A549 (cell line): ENCODE results near the gene LRRC59. TPM values are rescaled to one million over a fixed set of nuclear protein-coding genes. Genes with fewer than 3 reads are reported as not detected.

Source experiments
- ATAC-seq, 2 experiments: fragments of 200-7000 bp in 1 of 2; fragments of >200 bp in 1 of 2; cut with Nextera tagmentation in 1 of 2; cut with Tn5 transposase in 1 of 2; 3 replicates each; pipeline versions ENCODE4 v1.8.0 to v1.9.1; 2018 to 2020; ENCODE audit warnings: mild to moderate bottlenecking in 1 of 2, moderate library complexity in 1 of 2
- CTCF ChIA-PET: fragments of 300-600 bp; sonication (Branson Sonifier 250); formaldehyde crosslinking; extraction: SDS; loops from one replicate; lab custom pipeline; 2021; ENCODE audit warnings: antibody characterized with exemption, inconsistent platforms; lab: Yijun Ruan, JAX
- POLR2A ChIA-PET: fragments of 350-600 bp; formaldehyde crosslinking; extraction: SDS; loops from one replicate; lab custom pipeline; 2021; ENCODE audit warnings: antibody characterized with exemption, inconsistent platforms; lab: Yijun Ruan, JAX
- DNase-seq, 2 experiments: peaks; one replicate each; pipeline versions ENCODE4 v3.0.0 to v3.0.0-alpha.2; 2011 to 2016; ENCODE audit warnings: low read depth in 1 of 2, low spot score in 1 of 2
- FAIRE-seq: peaks from 2 replicates; lab custom pipeline; 2011; peaks lifted over from hg19 to GRCh38; lab: Jason Lieb, UNC
- H3K27ac ChIP-seq, 2 experiments: fragments of >200 bp; sonication (Bioruptor Twin); formaldehyde crosslinking; 3 replicates each; pipeline ENCODE4 v1.5.1; 2016 to 2017
- H3K4me1 ChIP-seq: fragments of >200 bp; sonication (Bioruptor Twin); formaldehyde crosslinking; 3 replicates; pipeline ENCODE4 v1.6.1; 2016
- H3K4me2 ChIP-seq: fragments of >200 bp; sonication (Bioruptor Twin); formaldehyde crosslinking; 3 replicates; pipeline ENCODE4 v1.6.1; 2016
- H3K4me3 ChIP-seq: fragments of >200 bp; sonication (Bioruptor Twin); formaldehyde crosslinking; 3 replicates; pipeline ENCODE4 v1.5.1; 2016
- H3K9me3 ChIP-seq: fragments of >200 bp; sonication (Bioruptor Twin); formaldehyde crosslinking; 3 replicates; pipeline ENCODE4 v1.6.1; 2016
- CHD4 ChIP-seq: fragments of 200-600 bp; sonication (generic); IDR thresholded peaks from 2 replicates; pipeline ENCODE4 v1.6.1; 2016; ENCODE audit warnings: antibody characterized with exemption, mild to moderate bottlenecking, borderline replicate concordance
- E2F6 ChIP-seq: IDR thresholded peaks from 2 replicates; pipeline ENCODE4 v1.6.1; 2012; ENCODE audit warnings: low read depth, borderline replicate concordance
- EP300 ChIP-seq, 2 experiments: fragments of >200 bp; sonication (Bioruptor Twin); formaldehyde crosslinking; IDR thresholded peaks; 2 replicates in 1 of 2; 3 replicates in 1 of 2; pipeline ENCODE4 v1.6.1; 2016 to 2017
- FOXS1 ChIP-seq: fragments of 250-450 bp; sonication (Bioruptor Pico); IDR thresholded peaks from 2 replicates; pipeline ENCODE4 v1.5.0; 2020; ENCODE audit warnings: mild to moderate bottlenecking, moderate library complexity
- GATA3 ChIP-seq: IDR thresholded peaks from 2 replicates; pipeline ENCODE4 v1.6.1; 2012; ENCODE audit warnings: borderline replicate concordance
- HES2 ChIP-seq: fragments of >200 bp; sonication (Bioruptor Twin); formaldehyde crosslinking; IDR thresholded peaks from 2 replicates; pipeline ENCODE4 v1.6.1; 2016
- KDM5A ChIP-seq: fragments of 200-600 bp; sonication (generic); IDR thresholded peaks from 2 replicates; pipeline ENCODE4 v1.6.1; 2016; ENCODE audit warnings: antibody characterized with exemption, mild to moderate bottlenecking
- MAFK ChIP-seq: fragments of 450-650 bp; IDR thresholded peaks from 2 replicates; pipeline ENCODE4 v1.6.1; 2014; ENCODE audit not compliant: partially characterized antibody
- PHF8 ChIP-seq: fragments of 200-600 bp; sonication (generic); IDR thresholded peaks from 2 replicates; pipeline ENCODE4 v1.6.1; 2016; ENCODE audit warnings: low read depth, mild to moderate bottlenecking, antibody characterized with exemption, moderate library complexity, borderline replicate concordance
- POLR2A ChIP-seq: IDR thresholded peaks from 2 replicates; pipeline ENCODE4 v1.6.1; 2012; ENCODE audit warnings: mild to moderate bottlenecking, low read length
- POLR2AphosphoS2 ChIP-seq: conservative IDR thresholded peaks from 2 replicates; pipeline ENCODE4 v1.6.1; 2012; ENCODE audit warnings: low read length, improper control_type of control experiment, inconsistent platforms
- REST ChIP-seq: fragments of 200-600 bp; sonication (generic); IDR thresholded peaks from 2 replicates; pipeline ENCODE4 v1.6.1; 2016; ENCODE audit warnings: antibody characterized with exemption, mild to moderate bottlenecking, moderate library complexity
- RNF2 ChIP-seq: fragments of 200-600 bp; sonication (generic); IDR thresholded peaks from 2 replicates; pipeline ENCODE4 v1.6.1; 2016; ENCODE audit warnings: low read depth, mild to moderate bottlenecking, antibody characterized with exemption, moderate library complexity, borderline replicate concordance
- TP53 ChIP-seq: fragments of 250-450 bp; sonication (Bioruptor Pico); IDR thresholded peaks from 2 replicates; pipeline ENCODE4 v1.5.0; 2021; ENCODE audit warnings: mild to moderate bottlenecking, moderate library complexity
- USF2 ChIP-seq: fragments of 450-650 bp; IDR thresholded peaks from 2 replicates; pipeline ENCODE4 v1.6.1; 2014; ENCODE audit warnings: antibody characterized with exemption
- ZFP36 ChIP-seq: fragments of 450-650 bp; IDR thresholded peaks from 2 replicates; pipeline ENCODE4 v1.6.1; 2014; ENCODE audit warnings: borderline replicate concordance; ENCODE audit not compliant: partially characterized antibody
- WGBS: methylation state at CpG from one replicate; pipeline ENCODE4 v1.1.6; 2017; ENCODE audit errors: missing lambda C conversion rate; 5-methylcytosine and 5-hydroxymethylcytosine counted together
- polyA plus RNA-seq, 4 experiments: library from polyadenylated mRNA; depleted of rRNA in 3 of 4; stranded (reverse); fragments of >200 nt; fragmentation: RNase III in 1 of 4; extraction: RNeasy Plus Mini Kit Qiagen cat#74134 plus additional on column Dnase treatment in 1 of 4; gene quantifications; 2 replicates in 3 of 4; 3 replicates in 1 of 4; pipeline ENCODE4 v1.2.3, GENCODE V29; 2011 to 2017
- TF ChIP-seq, protein P1 (sequence below): fragments of 250-450 bp; sonication (Bioruptor Pico); IDR thresholded peaks from 2 replicates; pipeline ENCODE4 v1.5.0; 2021; ENCODE audit warnings: mild to moderate bottlenecking, moderate library complexity, borderline replicate concordance

Gene LRRC59
- polyA plus RNA-seq, 2 of the 4 experiments (the other 2 are of a cell fraction): 209 to 228 TPM

DNA sequence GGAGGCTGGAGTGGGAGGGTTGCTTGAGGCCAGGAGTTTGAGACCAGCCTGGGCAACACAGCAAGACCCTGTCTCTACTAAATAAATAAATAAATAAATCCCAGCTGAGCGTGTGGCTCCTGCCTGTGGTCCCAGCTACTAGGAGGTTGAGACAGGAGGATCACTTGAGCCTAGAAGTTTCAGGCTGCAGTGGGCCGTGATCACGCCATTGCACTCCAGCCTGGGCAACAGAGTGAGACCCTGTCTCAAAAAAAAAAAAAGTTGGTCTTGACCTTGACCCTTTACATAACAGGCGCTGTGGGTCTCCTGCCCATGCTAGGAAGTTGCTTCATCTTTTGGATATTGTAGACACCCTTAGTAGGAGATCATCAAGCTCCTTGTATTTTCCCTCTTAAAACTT is 40.1 kb upstream of the LRRC59 start:
- no peak for TF ChIP-seq USF2
- no peak for TF ChIP-seq MAFK
- no peak for TF ChIP-seq HES2
- no peak for TF ChIP-seq ZFP36
- no peak for TF ChIP-seq FOXS1 (CRISPR knock-in tag)
- no peak for TF ChIP-seq POLR2AphosphoS2
- TF ChIP-seq CHD4: no peak
- TF ChIP-seq TP53 (CRISPR knock-in tag): no peak
- TF ChIP-seq GATA3: no peak
- TF ChIP-seq REST: no peak
- no peak for TF ChIP-seq PHF8
- no peak for TF ChIP-seq KDM5A
- no peak for TF ChIP-seq EP300 (IDR thresholded peaks at IDR 0.05)
- no peak overlapping the region for H3K4me2 ChIP-seq
- DNase-seq (no peak), FAIRE-seq (no peak), ATAC-seq (no peak)
- H3K4me3 ChIP-seq: no peak overlapping the region
- H3K4me1 ChIP-seq: no peaks in the 10 kb centered on the region
- WGBS: 92% methylated on average over 4 of the region's 4 CpGs
- CTCF ChIA-PET: interaction anchor here (0.6 to 6.0 kb wide), 6 partner anchors 8 to 54 kb away, joined by 3 to 26 read pairs (median 4); partner anchors contain the start of gene LRRC59
- no peaks in the 10 kb centered on the region for H3K9me3 ChIP-seq
- no peak overlapping the region for H3K27ac ChIP-seq
- POLR2A ChIA-PET: no interaction called here

DNA sequence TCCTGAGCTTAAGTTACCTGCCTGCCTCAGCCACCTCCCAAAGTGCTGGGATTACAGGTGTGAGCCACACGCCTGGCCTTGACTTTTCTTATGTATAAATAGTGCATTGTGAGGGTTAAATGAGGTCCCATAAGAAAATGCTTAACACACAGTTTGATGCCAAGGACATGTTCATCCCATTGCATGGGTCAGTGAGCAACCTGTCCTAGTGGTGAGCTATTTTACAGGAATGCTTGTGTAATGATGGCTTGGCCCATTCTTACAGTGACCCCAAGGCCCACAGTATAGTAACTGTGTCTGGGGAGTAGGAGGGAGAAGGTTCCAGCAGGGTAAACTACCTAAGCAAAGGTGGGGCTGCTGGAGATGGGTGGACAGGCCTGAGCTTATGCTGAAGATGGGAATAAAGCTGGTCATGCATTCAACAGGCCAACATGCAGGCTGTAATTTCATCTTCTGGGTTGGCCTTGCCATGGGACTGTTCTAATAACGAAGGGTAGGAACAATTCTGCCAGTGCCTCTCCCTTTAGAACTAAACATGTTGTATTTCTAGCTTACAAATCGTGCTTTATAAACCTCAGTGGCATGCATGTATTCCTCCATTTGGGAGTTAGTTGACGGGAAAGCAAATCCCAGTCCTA is 34.9 kb upstream of the LRRC59 start:
- no peaks in the 10 kb centered on the region for H3K9me3 ChIP-seq
- no peak for ATAC-seq
- CTCF ChIA-PET: interaction anchor here (0.8 to 8.4 kb wide), 8 partner anchors 15 to 194 kb away, joined by 3 to 55 read pairs (median 4); partner anchors contain the start of gene LRRC59
- POLR2A ChIA-PET: interaction anchor here (0.9 kb wide), 1 partner anchor 35 kb away, joined by 3 read pairs; the partner anchor contains the start of gene LRRC59
- DNase-seq: no peak
- no peak overlapping the region for H3K4me2 ChIP-seq
- 52% methylated on average over 4 of the region's 4 CpGs for WGBS
- TF ChIP-seq POLR2A (no peak), E2F6 (no peak), RNF2 (no peak)
- TF ChIP-seq, protein P1, sequence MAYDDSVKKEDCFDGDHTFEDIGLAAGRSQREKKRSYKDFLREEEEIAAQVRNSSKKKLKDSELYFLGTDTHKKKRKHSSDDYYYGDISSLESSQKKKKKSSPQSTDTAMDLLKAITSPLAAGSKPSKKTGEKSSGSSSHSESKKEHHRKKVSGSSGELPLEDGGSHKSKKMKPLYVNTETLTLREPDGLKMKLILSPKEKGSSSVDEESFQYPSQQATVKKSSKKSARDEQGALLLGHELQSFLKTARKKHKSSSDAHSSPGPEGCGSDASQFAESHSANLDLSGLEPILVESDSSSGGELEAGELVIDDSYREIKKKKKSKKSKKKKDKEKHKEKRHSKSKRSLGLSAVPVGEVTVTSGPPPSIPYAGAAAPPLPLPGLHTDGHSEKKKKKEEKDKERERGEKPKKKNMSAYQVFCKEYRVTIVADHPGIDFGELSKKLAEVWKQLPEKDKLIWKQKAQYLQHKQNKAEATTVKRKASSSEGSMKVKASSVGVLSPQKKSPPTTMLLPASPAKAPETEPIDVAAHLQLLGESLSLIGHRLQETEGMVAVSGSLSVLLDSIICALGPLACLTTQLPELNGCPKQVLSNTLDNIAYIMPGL (CRISPR knock-in tag): no peak
- no peak overlapping the region for H3K27ac ChIP-seq
- peaks cover 6% of the 10 kb centered on the region for H3K4me1 ChIP-seq
- FAIRE-seq: no peak
- H3K4me3 ChIP-seq: no peak overlapping the region
